DOHH2 (cell line): ENCODE measurements around the gene SMIM23.

Experiments
- H3F3A ChIP-seq: fragments of 200-600 bp; sonication (generic), shearing (Covaris generic); 2 replicates; pipeline ENCODE4 v1.6.0; 2016; ENCODE audit warnings: antibody characterized with exemption, mild to moderate bottlenecking; ENCODE audit not compliant: control insufficient read depth, insufficient read depth
- H3K27ac ChIP-seq: fragments of 200-600 bp; sonication (generic); 2 replicates; pipeline ENCODE4 v1.5.1; 2014; ENCODE audit warnings: low read depth, mild to moderate bottlenecking, low read length, moderate library complexity
- H3K27me3 ChIP-seq: fragments of 200-600 bp; sonication (generic); 2 replicates; pipeline ENCODE4 v1.6.1; 2014; ENCODE audit warnings: mild to moderate bottlenecking, low read length, mixed read lengths; ENCODE audit not compliant: control insufficient read depth
- H3K36me3 ChIP-seq: fragments of 200-600 bp; sonication (generic); 2 replicates; pipeline ENCODE4 v1.6.1; 2014; ENCODE audit warnings: mild to moderate bottlenecking, low read length, moderate library complexity, mixed read lengths; ENCODE audit not compliant: control insufficient read depth
- H3K4me1 ChIP-seq: fragments of 200-600 bp; sonication (generic); 2 replicates; pipeline ENCODE4 v1.6.1; 2014; ENCODE audit warnings: mild to moderate bottlenecking, low read length, mixed read lengths; ENCODE audit not compliant: control insufficient read depth
- H3K4me2 ChIP-seq: fragments of 200-600 bp; sonication (generic); 2 replicates; pipeline ENCODE4 v1.6.0; 2014; ENCODE audit warnings: mild to moderate bottlenecking, low read length, moderate library complexity
- H3K4me3 ChIP-seq: fragments of 200-600 bp; sonication (generic); 2 replicates; pipeline ENCODE4 v1.5.1; 2014; ENCODE audit warnings: mild to moderate bottlenecking, low read length, mixed read lengths
- H3K79me2 ChIP-seq: fragments of 200-600 bp; sonication (generic); 2 replicates; pipeline ENCODE4 v1.6.1; 2014; ENCODE audit warnings: mild to moderate bottlenecking, low read length, mixed read lengths; ENCODE audit not compliant: control insufficient read depth
- H3K9me2 ChIP-seq: fragments of 200-600 bp; sonication (generic); replicated peaks from 2 replicates; pipeline ENCODE4 v1.6.1; 2014; ENCODE audit warnings: mild to moderate bottlenecking, low read length, mixed read lengths; ENCODE audit not compliant: control insufficient read depth
- H3K9me3 ChIP-seq: fragments of 200-600 bp; sonication (generic); 2 replicates; pipeline ENCODE4 v1.6.1; 2014; ENCODE audit warnings: antibody characterized with exemption, low read length, mixed read lengths; ENCODE audit not compliant: control insufficient read depth, insufficient read depth
- H4K20me1 ChIP-seq: fragments of 200-600 bp; sonication (generic); 2 replicates; pipeline ENCODE4 v1.6.0; 2014; ENCODE audit warnings: low read depth, mild to moderate bottlenecking, antibody characterized with exemption, low read length, moderate library complexity; ENCODE audit not compliant: control insufficient read depth, insufficient read depth
- EZH2phosphoT487 ChIP-seq: fragments of 200-600 bp; sonication (generic); IDR thresholded peaks from 2 replicates; pipeline ENCODE4 v1.6.1; 2017; ENCODE audit warnings: borderline replicate concordance, mild to moderate bottlenecking, antibody characterized with exemption, low read length, moderate library complexity, mixed read lengths
- TF ChIP-seq, protein P1 (sequence below): fragments of 200-600 bp; sonication (generic); IDR thresholded peaks from one replicate; pipeline ENCODE4 v1.5.1; 2014; ENCODE audit warnings: antibody characterized with exemption, mild to moderate bottlenecking, low read depth, low read length; ENCODE audit not compliant: poor library complexity, severe bottlenecking

The SMIM23 gene

DNA sequence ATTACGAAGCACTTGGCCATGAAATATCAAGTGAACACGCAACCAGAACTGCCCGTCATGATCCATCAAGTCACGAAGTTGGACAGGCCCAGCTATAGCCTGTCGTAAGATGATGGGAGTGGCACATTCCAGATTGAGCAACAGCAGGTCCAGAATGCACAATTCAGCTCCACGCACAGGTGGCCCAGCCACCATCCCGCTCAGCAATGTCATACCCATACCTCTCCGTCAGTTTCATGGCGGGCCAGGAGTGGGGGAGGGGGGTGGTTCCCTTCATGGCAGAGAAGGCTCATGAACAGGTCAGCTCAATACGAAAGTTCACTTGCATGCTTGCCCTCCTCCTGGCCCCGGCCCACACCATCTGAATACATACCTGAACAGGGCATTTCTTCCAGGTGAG, 34.9 kb downstream of the SMIM23 start:
- H3K27me3 ChIP-seq, result no peaks in the 10 kb centered on the region
- no peak overlapping the region for H3K4me3 ChIP-seq
- H3F3A ChIP-seq, result no peaks in the 10 kb centered on the region
- TF ChIP-seq, protein P1, sequence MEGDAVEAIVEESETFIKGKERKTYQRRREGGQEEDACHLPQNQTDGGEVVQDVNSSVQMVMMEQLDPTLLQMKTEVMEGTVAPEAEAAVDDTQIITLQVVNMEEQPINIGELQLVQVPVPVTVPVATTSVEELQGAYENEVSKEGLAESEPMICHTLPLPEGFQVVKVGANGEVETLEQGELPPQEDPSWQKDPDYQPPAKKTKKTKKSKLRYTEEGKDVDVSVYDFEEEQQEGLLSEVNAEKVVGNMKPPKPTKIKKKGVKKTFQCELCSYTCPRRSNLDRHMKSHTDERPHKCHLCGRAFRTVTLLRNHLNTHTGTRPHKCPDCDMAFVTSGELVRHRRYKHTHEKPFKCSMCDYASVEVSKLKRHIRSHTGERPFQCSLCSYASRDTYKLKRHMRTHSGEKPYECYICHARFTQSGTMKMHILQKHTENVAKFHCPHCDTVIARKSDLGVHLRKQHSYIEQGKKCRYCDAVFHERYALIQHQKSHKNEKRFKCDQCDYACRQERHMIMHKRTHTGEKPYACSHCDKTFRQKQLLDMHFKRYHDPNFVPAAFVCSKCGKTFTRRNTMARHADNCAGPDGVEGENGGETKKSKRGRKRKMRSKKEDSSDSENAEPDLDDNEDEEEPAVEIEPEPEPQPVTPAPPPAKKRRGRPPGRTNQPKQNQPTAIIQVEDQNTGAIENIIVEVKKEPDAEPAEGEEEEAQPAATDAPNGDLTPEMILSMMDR, result no peak
- no peak for TF ChIP-seq EZH2phosphoT487
- no peaks in the 10 kb centered on the region for H4K20me1 ChIP-seq
- H3K36me3 ChIP-seq, result no peaks in the 10 kb centered on the region
- H3K4me2 ChIP-seq, result no peak overlapping the region
- no peaks in the 10 kb centered on the region for H3K79me2 ChIP-seq
- no peaks in the 10 kb centered on the region for H3K9me3 ChIP-seq
- H3K9me2 ChIP-seq, result no peaks in the 10 kb centered on the region
- no peaks in the 10 kb centered on the region for H3K4me1 ChIP-seq
- H3K27ac ChIP-seq, result no peak overlapping the region

DNA sequence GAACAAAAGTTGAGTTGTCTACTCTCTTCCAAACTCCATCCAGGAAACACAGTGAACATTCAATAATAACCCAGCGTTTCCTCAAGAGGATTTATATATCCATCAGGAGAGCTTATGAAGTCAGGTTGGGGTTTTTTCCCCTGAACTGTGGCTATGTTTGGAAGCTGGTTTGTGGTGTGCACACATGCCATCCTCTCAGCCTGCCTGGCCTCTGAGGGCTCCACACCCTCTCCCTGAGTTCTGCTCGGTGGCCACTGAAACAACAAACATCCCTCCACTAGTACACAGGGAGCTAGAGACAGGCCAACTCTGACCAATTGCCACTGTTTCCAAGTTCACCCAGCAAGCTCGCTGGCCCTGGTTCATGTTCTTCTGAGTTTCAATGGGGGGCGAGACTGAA, 35.7 kb downstream of the SMIM23 start:
- Histone ChIP-seq H3K27me3 (no peaks in the 10 kb centered on the region), H3K4me3 (no peak overlapping the region), H3F3A (no peaks in the 10 kb centered on the region), H4K20me1 (no peaks in the 10 kb centered on the region), H3K9me2 (no peaks in the 10 kb centered on the region), H3K4me1 (no peaks in the 10 kb centered on the region), H3K27ac (no peak overlapping the region), H3K9me3 (no peaks in the 10 kb centered on the region), H3K4me2 (no peak overlapping the region), H3K36me3 (no peaks in the 10 kb centered on the region), H3K79me2 (no peaks in the 10 kb centered on the region)
- TF ChIP-seq, protein P1, result no peak
- TF ChIP-seq EZH2phosphoT487, result no peak

DNA sequence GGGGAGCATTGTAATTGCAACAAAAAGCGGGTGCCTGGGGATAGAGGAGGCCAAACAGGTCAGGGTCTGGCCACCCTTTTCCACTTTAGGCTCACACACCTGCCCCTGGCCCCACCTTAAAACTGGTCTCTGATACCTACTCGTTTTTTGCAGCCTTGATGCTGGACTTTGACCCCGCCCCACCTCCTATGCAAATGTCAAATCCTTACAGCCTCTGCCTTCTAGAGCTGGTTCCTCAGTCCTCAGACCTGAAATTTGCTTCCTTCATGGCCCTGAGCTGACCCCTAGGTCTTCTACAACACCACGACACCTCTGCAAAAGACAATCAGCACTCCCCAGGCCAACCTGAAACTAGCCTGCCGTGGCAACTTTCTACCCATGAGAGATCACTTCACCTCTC, 37.7 kb downstream of the SMIM23 start:
- Histone ChIP-seq H3K9me2 (no peaks in the 10 kb centered on the region), H3K27me3 (no peaks in the 10 kb centered on the region), H3K4me1 (no peaks in the 10 kb centered on the region), H3F3A (no peaks in the 10 kb centered on the region), H4K20me1 (no peaks in the 10 kb centered on the region), H3K36me3 (no peaks in the 10 kb centered on the region), H3K9me3 (no peaks in the 10 kb centered on the region), H3K4me3 (no peak overlapping the region), H3K27ac (no peak overlapping the region), H3K4me2 (no peak overlapping the region), H3K79me2 (no peaks in the 10 kb centered on the region)
- TF ChIP-seq, protein P1, result no peak
- no peak for TF ChIP-seq EZH2phosphoT487

DNA sequence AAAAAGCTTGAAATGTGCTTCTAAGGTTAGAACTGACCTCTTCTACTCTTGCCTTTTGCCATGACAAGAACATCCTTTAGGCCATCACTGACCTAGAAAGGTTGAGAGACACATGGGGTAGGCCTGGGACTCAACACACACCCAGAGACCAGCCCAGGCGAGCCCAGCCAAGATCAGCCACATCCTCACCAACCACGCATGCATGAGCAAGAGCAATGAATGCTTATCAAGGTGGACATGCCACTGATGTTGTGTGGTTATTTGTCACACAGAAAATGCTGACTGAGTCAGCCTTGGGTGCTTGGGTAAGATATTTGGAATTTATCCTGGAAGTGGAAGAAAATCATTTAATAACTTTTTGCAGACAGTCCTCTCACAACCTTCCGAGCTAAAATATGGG, 39.4 kb downstream of the SMIM23 start:
- Histone ChIP-seq H3K9me3 (no peaks in the 10 kb centered on the region), H4K20me1 (no peaks in the 10 kb centered on the region), H3K27ac (no peak overlapping the region), H3K4me2 (no peak overlapping the region), H3K27me3 (no peaks in the 10 kb centered on the region), H3K4me3 (no peak overlapping the region), H3K79me2 (no peaks in the 10 kb centered on the region), H3K9me2 (no peaks in the 10 kb centered on the region), H3F3A (no peaks in the 10 kb centered on the region), H3K4me1 (no peaks in the 10 kb centered on the region), H3K36me3 (no peaks in the 10 kb centered on the region)
- TF ChIP-seq, protein P1, result no peak
- no peak for TF ChIP-seq EZH2phosphoT487
